Measurements from ENCODE around the gene TMEM88.
"Not testable (repeated sequence)": the region's sequence is repeated elsewhere in the genome, so short reads cannot be mapped to it uniquely, and the experiment has no call there.

TMEM88 gene

GRCh38 chr17:7857713-7858521 is 3.1 kb downstream of the TMEM88 start, which contains the start of gene CYB5D1:
CYB5D1 (plus strand) TSS chr17:7858003; CDS start chr17:7858135, 132 bp downstream.
- DNase-seq, result peak; percentile 99

GRCh38 chr17:7858522-7858810 is 3.6 kb downstream of the TMEM88 start:
- peak; percentile 49 for DNase-seq

- no peak for DNase-seq
Measured at GRCh38 chr17:7859028-7859427, 4.2 kb downstream of the TMEM88 start.

GRCh38 chr17:7862692-7863437 is 8.0 kb downstream of the TMEM88 start:
- peak; percentile 39 for DNase-seq

GRCh38 chr17:7864384-7864783 is 9.5 kb downstream of the TMEM88 start:
- DNase-seq, result not testable (repeated sequence)

- no peak for DNase-seq
Measured at GRCh38 chr17:7864995-7865650, 10.3 kb downstream of the TMEM88 start.

GRCh38 chr17:7867881-7868329 is 13.0 kb downstream of the TMEM88 start:
- DNase-seq, result no peak

- no peak for DNase-seq
Measured at GRCh38 chr17:7873051-7873450, 18.2 kb downstream of the TMEM88 start.

GRCh38 chr17:7875804-7876370 is 21.0 kb downstream of the TMEM88 start:
- no peak for DNase-seq

- DNase-seq, result no peak
Measured at GRCh38 chr17:7878234-7878633, 23.4 kb downstream of the TMEM88 start.

GRCh38 chr17:7880076-7880868 is 25.4 kb downstream of the TMEM88 start:
- no peak for DNase-seq

GRCh38 chr17:7881276-7882054 is 26.6 kb downstream of the TMEM88 start:
- no peak for DNase-seq

GRCh38 chr17:7882068-7882467 is 27.2 kb downstream of the TMEM88 start:
- no peak for DNase-seq

GRCh38 chr17:7882629-7883028 is 27.8 kb downstream of the TMEM88 start:
- no peak for DNase-seq

- DNase-seq, result no peak
Measured at GRCh38 chr17:7883781-7884386, 29.0 kb downstream of the TMEM88 start.

- DNase-seq, result no peak
Measured at GRCh38 chr17:7884581-7885366, 29.9 kb downstream of the TMEM88 start.

- peak; percentile 61 for DNase-seq
Measured at GRCh38 chr17:7885367-7886226, 30.7 kb downstream of the TMEM88 start.

- DNase-seq, result peak; percentile 61
Measured at GRCh38 chr17:7886227-7887037, 31.6 kb downstream of the TMEM88 start.

Data from NCI-H748 treated with DMSO at 0.1 percent for 48 hours (cell line).